Astrocyte (in vitro differentiated cells and primary cell): ENCODE data around the gene DOCK1.

Experiments
- CTCF ChIP-seq: IDR thresholded peaks from 2 replicates; pipeline ENCODE4 v1.5.1; 2011; ENCODE audit warnings: low read depth, mild to moderate bottlenecking, inconsistent platforms, low read length, moderate library complexity; ENCODE audit not compliant: insufficient read depth
- EZH2 ChIP-seq: IDR thresholded peaks from 2 replicates; pipeline ENCODE4 v1.6.1; 2012; ENCODE audit warnings: mild to moderate bottlenecking, low read length, inconsistent platforms; ENCODE audit not compliant: insufficient read depth

GRCh38 chr10:127186813-127187212 is 281.6 kb downstream of the DOCK1 start:
- no peak for TF ChIP-seq CTCF
- TF ChIP-seq EZH2 = no peak
